DOHH2 (cell line): Measurements from ENCODE around the gene ROR1.

Experiments used
- CTCF ChIP-seq: fragments of 200-600 bp; sonication (generic); IDR thresholded peaks from one replicate; pipeline ENCODE4 v1.5.1; 2014; ENCODE audit warnings: antibody characterized with exemption, mild to moderate bottlenecking, low read depth, low read length; ENCODE audit not compliant: poor library complexity, severe bottlenecking
- EZH2phosphoT487 ChIP-seq: fragments of 200-600 bp; sonication (generic); IDR thresholded peaks from 2 replicates; pipeline ENCODE4 v1.6.1; 2017; ENCODE audit warnings: borderline replicate concordance, mild to moderate bottlenecking, antibody characterized with exemption, low read length, moderate library complexity, mixed read lengths

- TF ChIP-seq CTCF = no peak
- no peak for TF ChIP-seq EZH2phosphoT487
These were observed 70.1 kb downstream of the ROR1 start for GRCh38 chr1:63843884-63844283.
